ENCODE measurements around the gene ITGA3. TPM values are rescaled to one million over a fixed set of nuclear protein-coding genes. Genes with fewer than 3 reads are reported as not detected.

The ITGA3 gene
- total RNA-seq, 1 donor from 2014 or later, result 289 TPM

GRCh38 chr17:50106393-50107131, 50.7 kb downstream of the ITGA3 start:
- no peak for DNase-seq (ENCODE audit: low read depth)

GRCh38 chr17:50107790-50108414, 52.0 kb downstream of the ITGA3 start:
- no peak for DNase-seq (ENCODE audit: low read depth)

- DNase-seq (ENCODE audit: low read depth), result no peak
Measured at GRCh38 chr17:50108556-50108955, 52.6 kb downstream of the ITGA3 start.

GRCh38 chr17:50109207-50109606, 53.3 kb downstream of the ITGA3 start:
- DNase-seq (ENCODE audit: low read depth), result no peak

- no peak for DNase-seq (ENCODE audit: low read depth)
Measured at GRCh38 chr17:50109785-50110184, 53.9 kb downstream of the ITGA3 start.

- DNase-seq (ENCODE audit: low read depth), result no peak
Measured at GRCh38 chr17:50110591-50111349, 54.9 kb downstream of the ITGA3 start.

GRCh38 chr17:50111673-50112655, 56.1 kb downstream of the ITGA3 start:
- DNase-seq (ENCODE audit: low read depth), result no peak

- DNase-seq (ENCODE audit: low read depth), result no peak
Measured at GRCh38 chr17:50112694-50113093, 56.8 kb downstream of the ITGA3 start.

- DNase-seq (ENCODE audit: low read depth), result no peak
Measured at GRCh38 chr17:50113624-50114320, 57.9 kb downstream of the ITGA3 start.

GRCh38 chr17:50114401-50114800, 58.5 kb downstream of the ITGA3 start:
- no peak for DNase-seq (ENCODE audit: low read depth)

- DNase-seq (ENCODE audit: low read depth), result peak; percentile 73
Measured at GRCh38 chr17:50114849-50115357, 59.0 kb downstream of the ITGA3 start.

- DNase-seq (ENCODE audit: low read depth), result no peak
Measured at GRCh38 chr17:50115756-50116155, 59.8 kb downstream of the ITGA3 start.

- DNase-seq (ENCODE audit: low read depth), result no peak
Measured at GRCh38 chr17:50117202-50118051, 61.5 kb downstream of the ITGA3 start.

GRCh38 chr17:50118076-50118827, 62.3 kb downstream of the ITGA3 start:
- no peak for DNase-seq (ENCODE audit: low read depth)

- no peak for DNase-seq (ENCODE audit: low read depth)
Measured at GRCh38 chr17:50118828-50119218, 62.9 kb downstream of the ITGA3 start.

- DNase-seq (ENCODE audit: low read depth), result no peak
Measured at GRCh38 chr17:50120475-50121253, 64.8 kb downstream of the ITGA3 start.

- no peak for DNase-seq (ENCODE audit: low read depth)
Measured at GRCh38 chr17:50122945-50123344, 67.0 kb downstream of the ITGA3 start.

All from myocyte (in vitro differentiated cells).